Caki2 (cell line): ENCODE data around the gene ALDH1A3. TPM values are rescaled to one million over a fixed set of nuclear protein-coding genes. Genes with fewer than 3 reads are reported as not detected.

Experiments
- total RNA-seq: library from RNA; depleted of rRNA; stranded (reverse); fragments of >200 nt; shearing (Covaris generic); gene quantifications from 2 replicates; pipeline ENCODE4 v1.2.3, GENCODE V29; 2014; ENCODE audit warnings: low replicate concordance; rRNA removed

The ALDH1A3 gene
- total RNA-seq, 1 experiment from 2014 or later = 141 TPM

Other genes with a start within 250 kb of the ALDH1A3 start
- 9.2 and 9.8 TPM in 2 replicates for gene LRRK1, start 39.5 kb downstream of the ALDH1A3 start, total RNA-seq